ENCODE data around the gene GJA5. TPM values are rescaled to one million over a fixed set of nuclear protein-coding genes. Genes with fewer than 3 reads are reported as not detected.

Gene GJA5
- total RNA-seq, 1 donor from 2014 or later: 0.27 TPM

DNA sequence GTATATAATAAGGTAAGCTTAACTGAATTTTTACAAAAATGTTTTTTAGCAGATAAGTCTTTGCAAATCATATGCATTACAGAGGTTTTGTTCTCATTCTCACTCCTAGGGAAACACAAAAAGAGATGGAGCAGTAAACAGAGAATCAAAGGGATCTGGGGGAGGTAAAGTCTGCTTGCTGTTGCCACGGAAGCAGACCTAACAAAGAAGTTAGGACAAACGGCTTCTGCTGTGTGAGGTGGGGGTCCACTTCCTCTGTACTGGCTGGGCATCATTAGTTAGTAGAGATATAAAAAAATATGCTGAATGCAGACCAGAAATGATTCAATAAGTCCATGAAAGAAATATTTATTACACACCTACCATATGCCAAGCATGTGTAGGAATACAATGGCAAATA lies 34.2 kb downstream of the GJA5 start:
- DNase-seq (ENCODE audit: low read depth) (no peak), FAIRE-seq (no peak)
- no peaks in the 10 kb centered on the region for H3K9me3 Mint-ChIP-seq (ENCODE audit: unreplicated experiment)
- Histone ChIP-seq H3K9ac (ENCODE audit: low read length) (no peak overlapping the region), H3K4me3 (ENCODE audit: insufficient read depth, low read depth, low read length) (no peak overlapping the region), H3K4me2 (ENCODE audit: low read length) (no peak overlapping the region), H2AFZ (ENCODE audit: low read depth, low read length) (no peak overlapping the region), H3K27me3 (ENCODE audit: insufficient read depth, low read length) (no peaks in the 10 kb centered on the region), H3K4me1 (ENCODE audit: insufficient read depth, low read length) (no peaks in the 10 kb centered on the region), H4K20me1 (ENCODE audit: insufficient read depth, low read length) (no peaks in the 10 kb centered on the region), H3K27ac (ENCODE audit: low read depth, low read length) (no peak overlapping the region), H3K36me3 (ENCODE audit: insufficient read depth, low read length) (no peaks in the 10 kb centered on the region), H3K79me2 (ENCODE audit: insufficient read depth, low read length) (no peaks in the 10 kb centered on the region), H3K9me3 (ENCODE audit: insufficient read depth, low read depth, low read length) (no peaks in the 10 kb centered on the region)
- no peak overlapping the region for H3K27ac Mint-ChIP-seq (ENCODE audit: unreplicated experiment)
- no peaks in the 10 kb centered on the region for H3K36me3 Mint-ChIP-seq (ENCODE audit: low read depth, unreplicated experiment)
- no peaks in the 10 kb centered on the region for H3K4me1 Mint-ChIP-seq (ENCODE audit: low read depth, unreplicated experiment)
- no peak overlapping the region for H3K4me3 Mint-ChIP-seq (ENCODE audit: unreplicated experiment)
- no peak for TF ChIP-seq EZH2 (IDR thresholded peaks at IDR 0.05; ENCODE audit: insufficient read depth, low read length)
- TF ChIP-seq, protein P1, sequence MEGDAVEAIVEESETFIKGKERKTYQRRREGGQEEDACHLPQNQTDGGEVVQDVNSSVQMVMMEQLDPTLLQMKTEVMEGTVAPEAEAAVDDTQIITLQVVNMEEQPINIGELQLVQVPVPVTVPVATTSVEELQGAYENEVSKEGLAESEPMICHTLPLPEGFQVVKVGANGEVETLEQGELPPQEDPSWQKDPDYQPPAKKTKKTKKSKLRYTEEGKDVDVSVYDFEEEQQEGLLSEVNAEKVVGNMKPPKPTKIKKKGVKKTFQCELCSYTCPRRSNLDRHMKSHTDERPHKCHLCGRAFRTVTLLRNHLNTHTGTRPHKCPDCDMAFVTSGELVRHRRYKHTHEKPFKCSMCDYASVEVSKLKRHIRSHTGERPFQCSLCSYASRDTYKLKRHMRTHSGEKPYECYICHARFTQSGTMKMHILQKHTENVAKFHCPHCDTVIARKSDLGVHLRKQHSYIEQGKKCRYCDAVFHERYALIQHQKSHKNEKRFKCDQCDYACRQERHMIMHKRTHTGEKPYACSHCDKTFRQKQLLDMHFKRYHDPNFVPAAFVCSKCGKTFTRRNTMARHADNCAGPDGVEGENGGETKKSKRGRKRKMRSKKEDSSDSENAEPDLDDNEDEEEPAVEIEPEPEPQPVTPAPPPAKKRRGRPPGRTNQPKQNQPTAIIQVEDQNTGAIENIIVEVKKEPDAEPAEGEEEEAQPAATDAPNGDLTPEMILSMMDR (IDR thresholded peaks at IDR 0.05; ENCODE audit: insufficient read depth, low read depth, low read length): no peak
- peaks cover 20% of the 10 kb centered on the region for H3K27me3 Mint-ChIP-seq (ENCODE audit: low read depth, unreplicated experiment)

DNA sequence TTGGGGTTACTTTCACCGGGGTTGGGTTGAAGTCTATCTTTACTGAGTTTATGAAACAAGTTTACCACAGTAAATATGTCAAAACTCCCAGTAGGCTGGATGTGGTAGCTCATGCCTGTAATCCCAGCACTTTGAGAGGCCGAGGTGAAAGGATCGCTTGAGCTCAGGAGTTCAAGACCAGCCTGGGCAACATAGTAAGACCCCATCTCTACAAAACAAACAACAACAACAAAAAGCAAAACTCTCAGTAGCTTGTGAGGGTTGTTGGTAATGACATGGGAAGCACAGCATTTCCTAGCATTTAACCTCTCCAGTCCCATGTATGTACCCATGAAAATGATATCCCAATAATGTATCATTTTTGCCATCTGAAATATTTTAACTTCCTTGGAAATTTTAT lies 34.7 kb downstream of the GJA5 start:
- Histone ChIP-seq H4K20me1 (ENCODE audit: insufficient read depth, low read length) (no peaks in the 10 kb centered on the region), H3K79me2 (ENCODE audit: insufficient read depth, low read length) (no peaks in the 10 kb centered on the region), H3K4me2 (ENCODE audit: low read length) (no peak overlapping the region), H2AFZ (ENCODE audit: low read depth, low read length) (no peak overlapping the region), H3K27me3 (ENCODE audit: insufficient read depth, low read length) (no peaks in the 10 kb centered on the region), H3K27ac (ENCODE audit: low read depth, low read length) (no peak overlapping the region), H3K9ac (ENCODE audit: low read length) (no peak overlapping the region), H3K36me3 (ENCODE audit: insufficient read depth, low read length) (no peaks in the 10 kb centered on the region), H3K9me3 (ENCODE audit: insufficient read depth, low read depth, low read length) (no peaks in the 10 kb centered on the region), H3K4me3 (ENCODE audit: insufficient read depth, low read depth, low read length) (no peak overlapping the region), H3K4me1 (ENCODE audit: insufficient read depth, low read length) (no peaks in the 10 kb centered on the region)
- no peak for DNase-seq (ENCODE audit: low read depth)
- TF ChIP-seq, protein P1 (IDR thresholded peaks at IDR 0.05; ENCODE audit: insufficient read depth, low read depth, low read length): no peak
- TF ChIP-seq EZH2 (IDR thresholded peaks at IDR 0.05; ENCODE audit: insufficient read depth, low read length): no peak
- Mint-ChIP-seq H3K36me3 (ENCODE audit: low read depth, unreplicated experiment) (no peaks in the 10 kb centered on the region), H3K4me3 (ENCODE audit: unreplicated experiment) (no peak overlapping the region), H3K27ac (ENCODE audit: unreplicated experiment) (no peak overlapping the region), H3K9me3 (ENCODE audit: unreplicated experiment) (no peaks in the 10 kb centered on the region), H3K27me3 (ENCODE audit: low read depth, unreplicated experiment) (peaks cover 25% of the 10 kb centered on the region), H3K4me1 (ENCODE audit: low read depth, unreplicated experiment) (no peaks in the 10 kb centered on the region)
- FAIRE-seq: no peak

DNA sequence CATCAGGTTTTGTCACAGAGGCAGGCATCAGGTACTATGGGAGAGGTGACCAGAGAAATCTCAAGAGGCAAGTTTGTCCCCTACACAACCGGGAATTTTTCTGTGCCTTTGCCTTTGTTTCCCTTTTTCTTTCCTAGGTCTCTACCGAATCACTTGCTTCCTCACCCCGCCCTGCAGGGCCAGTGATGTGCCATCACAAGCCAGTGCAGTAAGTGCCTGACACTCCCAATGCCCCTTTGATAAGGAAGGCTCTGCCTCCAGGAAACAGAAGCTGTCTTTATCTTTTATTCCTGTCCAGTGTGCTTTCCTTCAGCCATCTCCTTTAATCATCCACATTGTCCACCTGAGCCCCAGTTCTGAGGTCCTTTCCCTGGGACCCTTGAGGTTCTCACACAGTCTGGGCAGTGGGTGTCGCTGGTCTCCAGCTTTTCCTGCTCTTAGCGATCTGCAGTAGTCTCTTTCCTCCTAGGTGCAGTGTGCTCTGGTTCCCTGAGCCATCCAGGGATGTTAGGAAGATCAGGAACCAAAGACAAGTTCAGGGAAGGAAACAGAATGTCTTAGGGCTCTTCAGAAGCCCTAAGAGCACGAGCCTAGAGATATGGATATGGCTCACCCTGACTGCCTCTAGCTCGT lies 36.6 kb downstream of the GJA5 start:
- Mint-ChIP-seq H3K9me3 (ENCODE audit: unreplicated experiment) (no peaks in the 10 kb centered on the region), H3K27me3 (ENCODE audit: low read depth, unreplicated experiment) (peaks cover 29% of the 10 kb centered on the region), H3K27ac (ENCODE audit: unreplicated experiment) (no peak overlapping the region), H3K4me1 (ENCODE audit: low read depth, unreplicated experiment) (no peaks in the 10 kb centered on the region), H3K36me3 (ENCODE audit: low read depth, unreplicated experiment) (no peaks in the 10 kb centered on the region), H3K4me3 (ENCODE audit: unreplicated experiment) (no peak overlapping the region)
- H3K4me2 ChIP-seq (ENCODE audit: low read length): no peak overlapping the region
- TF ChIP-seq, protein P1 (IDR thresholded peaks at IDR 0.05; ENCODE audit: insufficient read depth, low read depth, low read length): peak; percentile 14
- no peak for TF ChIP-seq EZH2 (IDR thresholded peaks at IDR 0.05; ENCODE audit: insufficient read depth, low read length)
- H3K9me3 ChIP-seq (ENCODE audit: insufficient read depth, low read depth, low read length): no peaks in the 10 kb centered on the region
- FAIRE-seq (no peak), DNase-seq (ENCODE audit: low read depth) (no peak)
- no peak overlapping the region for H3K4me3 ChIP-seq (ENCODE audit: insufficient read depth, low read depth, low read length)
- no peak overlapping the region for H2AFZ ChIP-seq (ENCODE audit: low read depth, low read length)
- no peaks in the 10 kb centered on the region for H3K36me3 ChIP-seq (ENCODE audit: insufficient read depth, low read length)
- H3K27me3 ChIP-seq (ENCODE audit: insufficient read depth, low read length): no peaks in the 10 kb centered on the region
- H3K9ac ChIP-seq (ENCODE audit: low read length): no peak overlapping the region
- H4K20me1 ChIP-seq (ENCODE audit: insufficient read depth, low read length): no peaks in the 10 kb centered on the region
- no peak overlapping the region for H3K27ac ChIP-seq (ENCODE audit: low read depth, low read length)
- no peaks in the 10 kb centered on the region for H3K4me1 ChIP-seq (ENCODE audit: insufficient read depth, low read length)
- H3K79me2 ChIP-seq (ENCODE audit: insufficient read depth, low read length): no peaks in the 10 kb centered on the region

All from astrocyte (in vitro differentiated cells and primary cell).